ENCODE measurements around the gene FBXW4.

FBXW4 gene

DNA sequence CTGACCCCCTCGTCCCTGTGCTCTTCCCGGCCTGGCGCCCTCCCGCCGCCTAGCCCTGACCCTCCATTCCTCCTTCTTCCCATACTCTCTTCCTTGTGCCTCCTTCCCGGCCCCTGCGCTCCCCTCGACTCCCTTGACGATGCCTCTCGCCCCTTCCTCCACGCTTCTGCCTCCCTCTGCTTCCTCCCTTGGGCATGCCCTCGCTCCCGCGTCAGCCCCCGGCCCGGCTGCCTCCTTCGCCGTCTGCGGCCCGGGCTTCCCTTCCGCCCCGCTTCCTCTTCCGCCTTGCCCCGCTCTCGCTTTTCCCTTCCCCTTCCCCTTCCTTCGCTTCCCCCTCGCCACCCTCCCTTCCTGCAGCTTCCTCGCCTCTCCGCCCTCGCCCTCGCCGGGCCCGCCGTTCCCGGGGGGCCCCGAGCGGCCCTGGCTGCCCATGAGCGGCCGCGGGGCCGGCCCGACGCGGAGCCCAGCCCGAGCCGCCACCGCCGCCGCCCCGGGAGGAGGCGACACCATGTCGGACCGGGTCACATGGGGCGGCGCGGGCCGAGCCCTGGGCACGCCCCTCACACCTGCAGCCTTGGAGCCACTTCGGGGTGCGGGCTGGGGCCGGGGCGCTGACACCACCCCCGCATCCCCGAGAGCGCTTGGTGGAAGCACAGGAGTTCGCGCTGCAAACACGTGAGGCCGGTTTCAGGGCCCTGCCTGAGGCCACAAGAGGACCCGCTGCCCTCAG lies at the start of gene FBXW4:
TSS of gene FBXW4 (minus strand) at position 497 of the 730 bp plus-strand sequence. CDS start at position 432, 65 bp downstream.
- DNase-seq: peak; percentile 32 to 63 (median 48)

GRCh38 chr10:101744267-101744666 lies 49.3 kb upstream of the FBXW4 start:
- DNase-seq: no peak

GRCh38 chr10:101741938-101742337 lies 47.0 kb upstream of the FBXW4 start:
- DNase-seq: no peak

DNA sequence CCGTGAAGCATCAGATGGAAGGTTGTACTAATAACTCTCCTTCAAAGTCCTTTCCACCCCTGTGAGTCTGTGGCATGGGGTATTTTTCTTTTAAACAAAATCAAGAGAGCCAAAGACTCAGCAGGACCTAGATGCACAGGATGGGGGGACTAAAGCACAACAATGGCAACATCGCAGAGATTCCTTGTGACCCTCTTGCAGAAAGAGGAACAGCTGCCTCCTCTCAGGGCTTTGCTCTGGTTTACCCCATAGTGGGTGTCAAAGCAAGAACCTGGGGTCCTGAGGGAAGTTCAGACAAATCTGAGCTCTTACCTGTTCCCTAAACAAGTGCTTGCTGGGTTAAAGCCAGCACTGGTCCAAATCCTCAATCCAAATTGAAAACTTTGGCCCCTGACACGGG lies 41.7 kb upstream of the FBXW4 start:
- DNase-seq: no peak

- no peak for DNase-seq
These were observed 37.1 kb upstream of the FBXW4 start for GRCh38 chr10:101732096-101732495.

- DNase-seq: no peak
These were observed 31.1 kb upstream of the FBXW4 start for GRCh38 chr10:101726115-101726387.

DNA sequence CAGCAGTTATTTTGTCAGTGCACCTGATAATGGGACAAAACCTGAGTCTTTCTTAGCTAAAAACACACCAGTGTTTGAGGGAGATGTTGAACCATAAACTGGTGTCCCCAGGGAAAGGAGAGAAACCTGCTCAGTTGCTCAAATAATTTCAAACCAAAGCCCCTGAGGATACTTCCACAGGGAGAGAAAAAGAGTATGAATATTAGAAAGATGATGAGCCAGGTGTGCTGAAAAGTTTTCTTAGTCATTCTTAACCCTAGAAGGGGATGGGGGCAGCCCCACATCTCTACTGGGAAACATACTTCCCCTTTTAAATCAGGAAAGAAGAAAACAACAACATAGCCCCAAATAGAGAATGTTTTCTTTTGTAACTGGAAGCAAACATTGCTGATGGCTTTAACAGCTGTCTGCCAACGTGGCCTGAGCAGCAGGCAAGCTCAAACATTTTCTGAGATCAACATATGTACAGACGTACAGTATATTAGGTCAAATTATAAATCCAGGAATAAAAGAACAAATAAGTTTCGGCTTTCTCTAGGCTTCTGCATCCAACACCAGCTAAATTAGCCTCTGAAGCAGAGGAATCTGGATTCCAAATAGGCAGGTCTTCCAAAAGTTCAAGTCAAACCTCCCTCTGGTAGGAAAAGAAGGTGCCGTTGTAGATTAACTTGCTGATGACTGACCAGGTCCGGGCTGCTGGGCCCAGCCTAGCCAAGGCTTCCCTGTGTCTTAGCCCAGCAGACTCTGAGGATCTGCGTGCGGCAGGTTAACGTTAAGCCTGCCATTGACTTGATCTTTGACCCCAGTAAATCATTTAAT lies 30.5 kb upstream of the FBXW4 start:
- DNase-seq: no peak

- DNase-seq: no peak
These were observed 29.5 kb upstream of the FBXW4 start for GRCh38 chr10:101724446-101724845.

- DNase-seq: no peak
These were observed 28.2 kb upstream of the FBXW4 start for GRCh38 chr10:101723176-101723575.

DNA sequence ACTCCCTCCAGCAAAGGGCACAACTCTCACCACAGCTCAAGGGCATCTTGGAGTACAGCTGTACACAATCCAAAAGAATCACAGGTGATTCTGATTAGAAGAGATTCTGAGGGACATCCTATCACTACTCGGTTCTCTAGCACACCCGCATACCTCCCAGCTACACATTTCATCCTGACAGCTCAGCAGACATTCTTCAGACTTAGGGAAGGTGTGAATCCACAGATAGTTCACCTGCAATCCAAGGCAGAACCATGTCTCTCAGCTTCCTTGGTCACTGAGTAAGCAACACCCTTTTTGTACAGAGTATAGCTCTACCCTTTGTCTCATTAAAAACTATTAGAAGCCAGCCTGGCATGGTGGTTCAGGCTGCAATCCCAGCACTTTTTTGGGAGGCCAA lies 26.8 kb upstream of the FBXW4 start:
- DNase-seq: no peak

GRCh38 chr10:101720606-101721230 lies 25.7 kb upstream of the FBXW4 start:
- DNase-seq: no peak

- no peak for DNase-seq
These were observed 23.8 kb upstream of the FBXW4 start for GRCh38 chr10:101718690-101719275.

DNA sequence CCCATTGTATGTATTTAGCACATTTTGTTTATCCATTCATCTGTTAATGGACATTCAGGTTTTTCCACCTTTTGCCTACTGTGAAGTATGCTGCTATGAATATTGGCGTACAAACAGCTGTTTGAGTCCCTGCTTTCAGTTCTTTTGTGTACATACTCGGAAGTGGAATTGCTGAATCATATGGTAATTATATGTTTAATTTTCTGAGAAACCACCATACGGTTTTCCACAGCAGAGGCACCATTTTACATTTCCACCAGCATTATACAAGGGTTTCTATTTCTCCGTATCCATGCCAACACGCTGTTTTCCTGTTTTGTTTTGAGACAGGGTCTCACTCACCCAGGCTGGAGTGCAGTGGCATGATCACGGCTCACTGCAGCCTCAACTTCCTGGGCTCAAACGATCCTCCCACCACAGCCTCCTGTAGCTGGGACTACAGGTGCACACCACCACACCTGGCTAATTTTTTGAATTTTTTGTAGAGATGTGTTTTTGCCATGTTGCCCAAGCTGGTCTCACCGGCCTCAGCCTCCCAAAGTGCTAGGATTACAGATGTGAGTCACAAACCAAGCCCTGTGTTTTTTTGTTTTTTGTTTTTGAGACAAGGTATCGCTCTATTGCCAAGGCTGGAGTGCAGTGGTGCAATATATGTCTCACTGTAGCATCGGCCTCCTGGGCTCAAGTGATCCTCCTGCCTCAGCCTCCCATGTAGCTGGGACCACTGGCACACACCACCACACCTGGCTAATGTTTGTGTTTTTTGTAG lies 22.1 kb upstream of the FBXW4 start:
- no peak for DNase-seq

DNA sequence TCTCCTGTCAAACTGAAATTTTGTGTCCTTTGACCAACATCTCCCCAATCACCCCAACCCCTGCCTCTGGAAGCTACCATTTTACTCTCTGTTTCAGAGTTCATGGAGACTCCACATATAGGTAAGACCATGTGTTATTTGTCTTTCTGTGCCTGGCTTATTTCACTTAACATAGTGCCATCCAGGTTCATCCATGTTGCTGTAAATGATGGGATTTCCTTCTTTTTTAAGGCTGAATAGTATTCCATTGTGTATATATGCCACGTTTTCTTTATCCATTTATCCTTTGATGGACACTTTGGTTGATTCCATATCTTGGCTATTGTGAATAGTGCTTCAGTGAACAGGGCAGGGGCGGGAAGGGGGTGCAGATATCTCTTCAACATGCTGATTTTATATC lies 18.0 kb upstream of the FBXW4 start:
- no peak for DNase-seq

- DNase-seq: no peak
These were observed 15.8 kb upstream of the FBXW4 start for GRCh38 chr10:101710793-101711192.

- DNase-seq: no peak
These were observed 15.2 kb upstream of the FBXW4 start for GRCh38 chr10:101710059-101710695.

DNA sequence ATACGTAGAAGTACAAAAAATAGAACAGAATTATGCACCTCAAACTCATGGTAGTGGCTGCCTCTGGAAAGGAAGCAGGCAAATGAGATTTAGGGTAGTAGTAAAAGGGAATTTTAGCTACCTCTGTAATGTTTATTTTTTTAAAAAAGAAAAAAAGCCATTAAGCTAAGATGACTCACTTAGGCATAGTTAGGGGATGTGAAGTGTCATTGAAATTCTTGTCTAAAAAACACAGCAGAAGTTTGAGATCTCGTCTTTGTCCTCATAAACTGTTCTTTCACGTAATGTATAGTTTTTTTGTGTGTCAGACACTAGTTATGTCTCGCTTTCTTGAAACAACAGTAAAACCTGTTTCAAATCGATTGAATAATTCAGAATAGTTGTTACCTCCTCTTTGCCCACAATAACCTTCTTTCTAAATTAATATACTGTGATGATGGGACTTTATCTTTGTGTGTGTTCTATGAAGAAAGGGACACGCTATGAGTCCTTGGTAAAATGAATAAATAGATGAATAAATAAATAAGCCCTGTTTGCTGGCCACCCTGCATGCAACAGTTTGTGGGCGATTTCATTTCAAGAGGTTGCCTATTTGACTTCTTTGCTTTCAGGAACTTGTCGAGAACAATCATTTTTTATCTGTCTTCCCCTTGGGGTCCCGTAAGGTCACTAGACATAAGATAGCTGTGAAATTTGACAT lies 14.5 kb upstream of the FBXW4 start:
- no peak for DNase-seq

DNA sequence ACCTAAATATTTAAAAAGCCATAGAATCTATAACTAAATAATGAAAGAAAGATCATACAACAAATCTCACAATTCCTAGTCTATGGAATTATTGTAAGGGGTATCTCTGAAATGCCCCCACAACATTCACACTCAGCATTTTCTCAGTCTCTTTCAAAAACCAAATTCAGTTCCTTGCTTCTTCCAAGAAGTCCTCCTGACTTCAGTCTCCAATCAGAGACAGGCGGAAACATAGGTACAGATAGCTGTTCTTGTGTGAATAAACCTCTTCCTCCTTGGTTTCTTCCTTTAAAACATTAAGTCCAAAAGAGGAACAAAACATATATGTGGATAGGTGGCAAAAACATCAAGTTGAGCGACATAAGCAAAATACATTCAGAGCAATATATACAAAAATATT lies 13.9 kb upstream of the FBXW4 start:
- no peak for DNase-seq

DNA sequence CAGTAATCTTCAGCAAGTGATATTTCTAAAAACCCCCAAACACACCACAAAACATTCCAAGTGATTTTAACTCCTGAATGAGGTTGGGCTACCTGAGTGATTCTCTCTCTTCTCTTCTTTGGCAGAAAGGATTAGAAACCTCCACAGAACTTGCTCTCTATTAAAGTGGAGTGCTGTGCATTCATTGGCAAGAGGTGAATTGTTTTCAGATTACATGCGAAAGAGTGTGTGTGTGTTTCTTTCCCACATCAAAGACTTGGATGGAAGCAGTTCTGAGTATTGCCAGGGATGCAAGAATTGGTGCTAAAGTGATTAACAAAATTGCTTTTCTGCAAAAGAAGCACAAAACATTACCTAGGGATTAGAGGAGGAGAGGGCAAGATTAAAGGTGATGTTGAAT lies 13.1 kb upstream of the FBXW4 start:
- no peak for DNase-seq

DNA sequence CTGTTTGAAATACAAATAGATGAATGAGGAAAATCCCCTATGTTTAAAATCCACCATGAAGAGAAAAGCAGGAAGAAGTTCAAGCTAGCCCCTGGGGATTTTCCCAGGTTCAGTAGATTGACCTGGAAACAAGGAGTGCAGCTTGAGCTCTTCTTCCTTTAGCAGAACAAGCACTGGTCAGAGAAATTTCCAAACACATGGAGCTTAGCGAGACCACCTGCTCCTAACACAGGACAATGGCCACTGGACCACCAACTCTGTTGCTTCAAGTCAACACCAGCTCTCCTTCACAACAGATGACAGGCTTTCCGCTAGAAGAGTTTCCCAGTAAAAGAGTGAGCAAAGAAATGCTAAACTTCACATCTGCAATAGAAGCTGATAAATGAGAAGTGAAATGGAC lies 9.4 kb upstream of the FBXW4 start:
- DNase-seq: no peak

DNA sequence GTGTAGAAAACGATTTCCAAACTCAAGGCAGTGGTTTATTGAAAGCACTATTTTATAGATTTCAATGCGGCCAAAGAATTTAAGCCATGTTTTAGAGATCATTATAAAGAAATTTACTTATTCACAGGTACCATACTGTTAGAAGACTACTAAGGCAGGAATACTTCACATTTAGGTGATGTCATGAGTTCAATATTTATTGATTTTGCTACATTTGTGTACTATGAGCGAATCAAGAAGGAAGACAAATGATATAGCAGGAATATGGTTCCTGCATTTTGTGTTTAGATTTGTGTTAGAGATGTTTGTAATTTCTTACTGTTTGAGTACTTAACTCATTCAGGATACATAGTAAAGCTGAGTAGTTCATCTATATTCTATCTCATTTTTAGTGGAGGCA lies 1.7 kb upstream of the FBXW4 start:
- DNase-seq: no peak

DNA sequence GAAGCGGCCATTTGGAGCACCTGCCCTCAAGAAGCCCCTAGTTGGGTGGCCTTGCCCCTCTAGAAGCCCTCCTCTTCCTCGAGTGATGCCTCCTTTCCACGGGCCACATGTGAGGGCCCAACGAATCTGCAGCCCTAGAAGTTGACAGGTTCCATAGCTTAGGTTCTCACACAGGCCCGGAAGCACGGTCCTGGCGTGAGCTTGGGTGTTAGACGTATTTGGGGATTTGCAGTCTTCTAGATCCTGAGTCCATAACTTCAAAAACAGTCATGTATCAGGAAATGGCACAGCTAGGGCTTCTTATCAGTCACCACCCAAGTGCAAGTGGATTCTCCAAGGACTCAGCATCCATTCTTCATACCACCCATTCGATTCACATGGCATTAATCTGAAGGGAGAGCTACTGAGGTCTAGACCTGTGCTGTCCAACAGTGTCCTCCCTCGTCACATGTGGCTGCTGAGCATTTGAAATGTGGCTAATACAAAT lies 477 bp upstream of the FBXW4 start:
- no peak for DNase-seq
